ENCODE results near the gene FUNDC1. TPM values are rescaled to one million over a fixed set of nuclear protein-coding genes. Genes with fewer than 3 reads are reported as not detected.

The FUNDC1 gene
- total RNA-seq, 2 experiments from 2014 or later = 4.8 to 5.4 TPM

DNA sequence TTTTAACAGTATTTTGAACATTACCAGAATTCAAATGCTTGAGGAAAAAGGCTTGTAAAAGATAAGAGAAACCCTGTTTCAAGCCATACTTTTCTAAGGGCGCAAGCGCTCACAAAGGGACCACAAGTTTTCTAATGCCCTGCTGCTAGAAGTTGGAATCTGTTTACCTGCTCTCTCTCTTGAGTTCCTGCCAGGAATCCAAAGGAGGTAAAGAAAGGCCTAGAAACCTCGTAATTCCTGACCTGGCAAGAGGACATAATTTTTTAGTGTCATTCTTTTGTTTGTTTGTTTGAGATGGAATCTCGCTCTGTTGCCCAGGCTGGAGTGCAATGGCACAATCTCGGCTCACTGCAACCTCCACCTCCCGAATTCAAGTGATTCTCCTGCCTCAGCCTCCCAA is 1.4 kb upstream of the FUNDC1 start:
- Mint-ChIP-seq H3K27me3 (no peaks in the 10 kb centered on the region), H3K9me3 (no peaks in the 10 kb centered on the region), H3K27ac (no peak overlapping the region), H3K4me3 (no peak overlapping the region), H3K36me3 (ENCODE audit: low read depth) (peaks cover 16% of the 10 kb centered on the region), H3K4me1 (ENCODE audit: low read depth) (peaks cover 28% of the 10 kb centered on the region)
- Histone ChIP-seq H3K27me3 (ENCODE audit: control insufficient read depth in 1 of 2, insufficient read depth in 2 of 2, low read length in 2 of 2) (no peaks in the 10 kb centered on the region), H3K4me3 (ENCODE audit: low read length) (no peak overlapping the region), H3K36me3 (ENCODE audit: insufficient read depth, low read length) (no peaks in the 10 kb centered on the region), H3K27ac (ENCODE audit: low read depth in 1 of 2, low read length in 2 of 2) (no peak overlapping the region), H3K4me1 (ENCODE audit: insufficient read depth, low read length) (peaks cover 9% of the 10 kb centered on the region), H3K9me3 (ENCODE audit: control insufficient read depth in 1 of 2, insufficient read depth in 1 of 2, low read length in 2 of 2) (no peaks in the 10 kb centered on the region)
- TF ChIP-seq, protein P1, sequence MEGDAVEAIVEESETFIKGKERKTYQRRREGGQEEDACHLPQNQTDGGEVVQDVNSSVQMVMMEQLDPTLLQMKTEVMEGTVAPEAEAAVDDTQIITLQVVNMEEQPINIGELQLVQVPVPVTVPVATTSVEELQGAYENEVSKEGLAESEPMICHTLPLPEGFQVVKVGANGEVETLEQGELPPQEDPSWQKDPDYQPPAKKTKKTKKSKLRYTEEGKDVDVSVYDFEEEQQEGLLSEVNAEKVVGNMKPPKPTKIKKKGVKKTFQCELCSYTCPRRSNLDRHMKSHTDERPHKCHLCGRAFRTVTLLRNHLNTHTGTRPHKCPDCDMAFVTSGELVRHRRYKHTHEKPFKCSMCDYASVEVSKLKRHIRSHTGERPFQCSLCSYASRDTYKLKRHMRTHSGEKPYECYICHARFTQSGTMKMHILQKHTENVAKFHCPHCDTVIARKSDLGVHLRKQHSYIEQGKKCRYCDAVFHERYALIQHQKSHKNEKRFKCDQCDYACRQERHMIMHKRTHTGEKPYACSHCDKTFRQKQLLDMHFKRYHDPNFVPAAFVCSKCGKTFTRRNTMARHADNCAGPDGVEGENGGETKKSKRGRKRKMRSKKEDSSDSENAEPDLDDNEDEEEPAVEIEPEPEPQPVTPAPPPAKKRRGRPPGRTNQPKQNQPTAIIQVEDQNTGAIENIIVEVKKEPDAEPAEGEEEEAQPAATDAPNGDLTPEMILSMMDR (IDR thresholded peaks at IDR 0.05) = no peak
- ChIA-PET CTCF (no interaction called here), POLR2A (no interaction called here)
- intact Hi-C loops (cut with DNase I, micrococcal nuclease) = loop anchor here (5.0 to 10.0 kb wide), 5 partner anchors 197 to 1311 kb away; partner anchors contain the start of genes KDM6A (in 1 of the 2) and MAOA (in 1 of the 2)
- DNase-seq = no peak
- ATAC-seq (ENCODE audit: poor library complexity) = no peak

DNA sequence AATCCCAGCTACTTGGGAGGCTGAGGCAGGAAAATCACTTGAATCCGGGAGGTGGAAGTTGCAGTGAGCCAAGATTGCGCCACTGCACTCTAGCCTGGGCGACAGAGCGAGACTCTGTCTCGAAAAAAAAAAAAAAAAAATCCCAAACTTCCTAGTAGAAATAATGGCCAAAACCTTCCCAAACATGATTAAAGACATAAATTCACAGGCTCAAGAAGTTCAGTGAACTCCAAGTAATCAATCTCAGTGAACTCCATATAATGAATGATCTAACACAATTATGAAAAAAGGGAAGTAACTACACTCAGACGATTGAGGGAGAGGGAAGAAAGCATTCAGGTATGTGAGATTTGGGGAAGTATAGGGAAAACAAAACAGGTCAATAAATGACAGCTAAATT is 6.5 kb downstream of the FUNDC1 start:
- H3K9me3 ChIP-seq (ENCODE audit: control insufficient read depth in 1 of 2, insufficient read depth in 1 of 2, low read length in 2 of 2) = no peaks in the 10 kb centered on the region
- H3K27me3 ChIP-seq (ENCODE audit: control insufficient read depth in 1 of 2, insufficient read depth in 2 of 2, low read length in 2 of 2) = no peaks in the 10 kb centered on the region
- H3K36me3 ChIP-seq (ENCODE audit: insufficient read depth, low read length) = peaks cover 2% of the 10 kb centered on the region
- no peak overlapping the region for H3K27ac ChIP-seq (ENCODE audit: low read depth in 1 of 2, low read length in 2 of 2)
- H3K4me1 ChIP-seq (ENCODE audit: insufficient read depth, low read length) = no peaks in the 10 kb centered on the region
- H3K36me3 Mint-ChIP-seq (ENCODE audit: low read depth) = peaks cover 54% of the 10 kb centered on the region
- ATAC-seq (ENCODE audit: poor library complexity) (no peak), DNase-seq (no peak)
- intact Hi-C loops (cut with DNase I, micrococcal nuclease) = no loop called here
- H3K4me1 Mint-ChIP-seq (ENCODE audit: low read depth) = peaks cover 26% of the 10 kb centered on the region
- H3K9me3 Mint-ChIP-seq = no peaks in the 10 kb centered on the region
- no peaks in the 10 kb centered on the region for H3K27me3 Mint-ChIP-seq
- H3K4me3 ChIP-seq (ENCODE audit: low read length) = no peak overlapping the region
- ChIA-PET POLR2A (interaction anchor here (0.6 kb wide), 1 partner anchor 237 kb away, joined by 4 read pairs; no protein-coding TSS in a partner anchor), CTCF (no interaction called here)
- H3K27ac Mint-ChIP-seq = no peak overlapping the region
- H3K4me3 Mint-ChIP-seq = no peak overlapping the region
- TF ChIP-seq, protein P1 (IDR thresholded peaks at IDR 0.05) = no peak

DNA sequence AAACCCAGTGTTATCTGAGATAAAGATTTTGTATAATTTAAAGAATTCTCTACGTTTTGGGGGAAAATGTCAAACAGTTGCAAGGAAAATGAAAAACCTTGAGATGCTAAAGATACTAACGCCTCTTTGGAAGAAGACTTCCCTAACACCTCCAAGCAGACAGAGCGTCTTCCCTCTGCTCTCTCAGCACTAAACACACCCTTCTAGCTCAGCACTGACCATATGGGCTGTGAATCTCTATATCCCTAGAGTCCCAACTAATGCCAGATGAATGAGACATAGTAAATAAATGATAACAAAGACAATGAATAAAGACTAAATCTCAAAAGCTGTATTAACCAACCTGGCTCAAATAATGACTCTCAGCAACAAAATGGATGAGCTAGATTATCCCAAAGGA is 13.3 kb downstream of the FUNDC1 start:
- Mint-ChIP-seq H3K27ac (no peak overlapping the region), H3K27me3 (no peaks in the 10 kb centered on the region), H3K4me3 (no peak overlapping the region), H3K36me3 (ENCODE audit: low read depth) (peaks cover 18% of the 10 kb centered on the region), H3K4me1 (ENCODE audit: low read depth) (peaks cover 12% of the 10 kb centered on the region), H3K9me3 (no peaks in the 10 kb centered on the region)
- Histone ChIP-seq H3K4me1 (ENCODE audit: insufficient read depth, low read length) (no peaks in the 10 kb centered on the region), H3K27me3 (ENCODE audit: control insufficient read depth in 1 of 2, insufficient read depth in 2 of 2, low read length in 2 of 2) (no peaks in the 10 kb centered on the region), H3K9me3 (ENCODE audit: control insufficient read depth in 1 of 2, insufficient read depth in 1 of 2, low read length in 2 of 2) (no peaks in the 10 kb centered on the region), H3K27ac (ENCODE audit: low read depth in 1 of 2, low read length in 2 of 2) (no peak overlapping the region), H3K4me3 (ENCODE audit: low read length) (no peak overlapping the region), H3K36me3 (ENCODE audit: insufficient read depth, low read length) (peaks cover 2% of the 10 kb centered on the region)
- no peak for DNase-seq
- TF ChIP-seq, protein P1 (IDR thresholded peaks at IDR 0.05) = no peak
- ATAC-seq (ENCODE audit: poor library complexity) = no peak
- CTCF ChIA-PET = no interaction called here
- POLR2A ChIA-PET = no interaction called here
- intact Hi-C loops (cut with DNase I, micrococcal nuclease) = no loop called here
